NCI-H1436 (cell line): Measurements from ENCODE around the gene SQSTM1.
"Not testable (repeated sequence)": the region's sequence is repeated elsewhere in the genome, so short reads cannot be mapped to it uniquely, and the experiment has no call there.

Experiments used
- DNase-seq: peaks from one replicate; lab custom pipeline; 2025; lab: John Stamatoyannopoulos, UW

Gene SQSTM1

GRCh38 chr5:179858586-179859427 lies 38.1 kb downstream of the SQSTM1 start, which contains the start of gene MRNIP:
MRNIP (minus strand) TSS chr5:179858817; CDS start chr5:179858796, 21 bp downstream.
- DNase-seq, result peak; percentile 68

GRCh38 chr5:179860301-179860700 lies 39.6 kb downstream of the SQSTM1 start:
- no peak for DNase-seq

GRCh38 chr5:179862296-179862695 lies 41.6 kb downstream of the SQSTM1 start:
- DNase-seq, result no peak

DNA sequence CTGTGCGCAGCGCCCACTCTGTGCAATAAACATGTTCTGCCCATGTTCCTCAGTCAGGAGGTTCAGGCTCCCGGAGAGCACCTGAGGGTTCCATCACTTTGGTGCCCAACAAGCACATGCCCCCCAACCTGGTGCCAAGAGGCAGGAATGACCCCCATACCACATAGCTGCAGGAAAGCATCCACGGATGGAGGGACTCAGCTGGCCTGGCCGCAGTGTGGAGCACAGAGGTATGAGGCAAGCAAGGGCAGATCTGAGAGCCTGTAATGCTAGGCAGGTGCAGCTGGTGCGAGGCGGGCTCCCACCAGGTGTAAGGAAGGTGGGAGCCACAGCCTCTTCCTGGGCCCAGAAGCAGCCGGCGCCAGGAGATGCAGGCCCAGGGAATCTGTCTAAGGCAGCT lies 42.2 kb downstream of the SQSTM1 start:
- no peak for DNase-seq

GRCh38 chr5:179863449-179864085 lies 42.9 kb downstream of the SQSTM1 start:
- no peak for DNase-seq

DNA sequence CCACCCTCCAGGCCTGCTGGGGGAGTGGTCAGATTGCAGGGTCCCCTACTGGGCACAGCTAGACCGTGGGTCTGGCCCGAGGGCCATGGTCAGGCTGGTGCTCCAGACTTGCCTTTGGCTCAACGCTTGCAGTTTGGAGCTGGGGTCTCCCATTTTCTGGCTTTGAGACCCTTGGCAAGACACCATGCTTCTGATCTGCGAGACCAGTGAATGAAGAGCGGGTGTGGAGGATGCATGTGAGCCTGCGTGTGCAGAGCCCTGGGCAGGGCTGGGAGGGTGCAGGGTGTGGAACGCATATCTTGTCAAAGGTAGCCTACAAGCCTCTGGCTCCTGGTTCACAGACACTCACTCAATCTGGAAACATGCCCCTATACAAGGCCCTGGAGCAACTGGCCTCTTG lies 44.0 kb downstream of the SQSTM1 start:
- no peak for DNase-seq

GRCh38 chr5:179865491-179866240 lies 45.0 kb downstream of the SQSTM1 start:
- DNase-seq, result no peak

- DNase-seq, result no peak
Measured at GRCh38 chr5:179866241-179867078, 45.8 kb downstream of the SQSTM1 start.

DNA sequence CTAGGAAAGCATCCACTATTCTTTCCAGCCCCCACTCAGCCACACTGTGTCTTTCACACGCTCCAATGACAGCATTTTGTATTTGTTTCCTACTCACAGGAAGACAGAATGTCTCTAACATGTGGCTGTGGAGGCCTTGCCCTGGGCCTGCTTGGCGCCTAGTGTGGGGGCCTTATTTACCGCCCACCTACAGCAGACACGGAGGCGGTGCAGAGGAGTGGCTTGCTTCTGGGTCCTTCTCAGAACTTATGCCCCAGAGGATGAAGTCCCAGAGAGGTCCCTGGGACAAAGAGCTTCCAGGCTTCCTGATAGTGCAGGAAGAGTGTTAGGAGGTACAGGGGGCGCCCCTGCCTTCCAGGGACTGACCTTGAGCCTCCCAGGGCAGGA lies 46.4 kb downstream of the SQSTM1 start:
- DNase-seq, result no peak

GRCh38 chr5:179867476-179867875 lies 46.8 kb downstream of the SQSTM1 start:
- no peak for DNase-seq

DNA sequence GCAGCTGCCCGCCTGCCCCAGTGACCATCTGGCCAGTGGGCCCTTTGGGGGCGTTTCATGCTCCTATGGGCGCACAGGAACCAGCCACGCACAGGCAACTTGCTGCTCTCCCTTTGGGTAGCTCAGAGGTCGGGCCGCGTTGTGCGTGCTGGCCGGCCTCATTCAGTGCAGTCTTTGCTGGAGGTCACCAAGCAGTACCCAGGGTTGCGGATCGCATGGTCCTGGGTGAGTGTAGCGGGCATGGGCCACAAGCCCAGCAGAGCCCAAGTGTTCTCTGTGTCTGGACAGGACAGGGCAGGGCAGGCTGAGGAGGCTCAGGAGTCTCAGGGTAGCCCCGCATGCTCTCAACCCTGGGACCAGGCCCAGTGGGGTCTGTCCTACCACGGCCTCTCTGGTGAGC lies 47.8 kb downstream of the SQSTM1 start:
- DNase-seq, result no peak

GRCh38 chr5:179869101-179869500 lies 48.4 kb downstream of the SQSTM1 start:
- no peak for DNase-seq

DNA sequence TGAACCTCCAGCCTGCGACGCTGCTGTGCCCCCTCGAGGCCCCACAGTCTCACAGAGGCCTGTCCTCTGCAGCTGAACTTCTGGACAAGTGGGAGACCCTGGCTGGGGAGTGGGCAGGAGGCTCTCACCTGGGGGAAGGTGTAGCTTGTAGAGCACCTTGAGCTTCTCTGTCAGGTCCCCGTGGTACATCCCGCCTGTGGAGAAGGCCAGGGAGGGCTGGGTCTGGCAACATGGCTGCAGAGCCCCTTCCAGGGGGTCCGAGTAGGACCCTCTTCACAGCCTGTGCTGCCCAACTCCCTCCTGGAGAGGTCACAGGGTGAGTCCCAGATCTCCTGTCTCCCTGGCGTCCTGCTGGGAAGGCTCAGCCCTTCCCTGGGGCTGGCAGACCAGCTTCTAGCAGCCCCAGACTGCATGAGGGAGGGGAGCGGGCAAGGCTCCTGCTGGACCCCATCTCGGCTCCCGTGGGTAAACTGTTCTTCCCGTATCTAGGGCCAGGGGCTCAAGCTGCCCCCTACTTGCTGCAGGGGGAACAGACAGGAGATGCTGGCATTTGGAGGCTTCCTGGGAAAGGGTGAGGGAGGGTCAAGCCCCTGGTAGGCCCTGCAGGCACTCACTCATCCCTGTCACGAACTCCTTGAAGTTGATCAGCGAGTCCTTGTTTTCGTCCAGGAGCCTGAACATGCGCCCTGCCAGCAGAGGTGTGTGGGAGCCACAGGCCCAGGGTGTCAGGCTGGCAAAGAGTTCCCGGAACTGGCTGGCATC lies 49.1 kb downstream of the SQSTM1 start:
- no peak for DNase-seq

DNA sequence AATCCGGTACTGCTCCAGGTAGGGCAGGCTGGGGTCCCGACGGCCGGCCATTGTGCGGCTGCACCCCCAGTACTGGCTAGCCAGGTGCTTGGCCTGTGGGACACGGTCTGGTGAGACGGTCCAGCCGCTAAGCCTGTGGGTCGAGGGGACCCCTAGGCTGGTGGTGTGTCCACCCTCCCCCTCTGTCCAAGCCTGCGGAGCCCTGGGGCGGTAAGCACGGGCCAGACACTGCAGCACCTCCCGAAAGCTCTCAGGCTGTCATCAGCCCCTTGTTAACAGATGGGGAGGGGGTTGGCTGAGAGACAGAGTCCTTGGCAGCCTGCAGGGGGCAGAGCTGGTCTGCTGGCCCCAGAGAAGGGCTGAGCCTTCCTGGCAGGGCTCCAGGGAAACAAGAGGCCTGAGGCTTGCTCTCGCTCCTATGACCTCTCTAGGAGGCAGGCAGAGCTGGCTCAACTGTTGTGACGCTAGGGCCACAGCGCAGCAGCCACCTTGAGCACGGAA lies 49.7 kb downstream of the SQSTM1 start:
- no peak for DNase-seq

DNA sequence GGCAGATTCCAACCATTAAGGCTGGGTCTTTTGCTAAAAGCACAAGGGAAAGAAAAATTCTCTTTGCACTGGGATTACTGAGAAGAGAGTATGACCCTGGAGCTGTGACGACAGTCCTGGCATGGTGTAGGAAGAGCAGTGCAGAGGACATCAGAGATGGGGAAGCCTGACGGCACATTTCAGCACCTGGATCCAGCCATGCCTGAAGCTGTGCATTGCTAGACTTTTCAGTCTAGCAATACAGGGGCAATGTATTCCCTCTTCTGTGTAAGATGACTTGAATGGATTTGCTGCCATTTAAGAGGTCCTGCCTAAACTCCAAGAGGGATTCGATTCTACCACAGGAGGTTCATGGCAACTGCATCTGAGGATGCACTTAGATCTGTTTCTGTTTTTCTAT lies 50.2 kb downstream of the SQSTM1 start:
- no peak for DNase-seq

DNA sequence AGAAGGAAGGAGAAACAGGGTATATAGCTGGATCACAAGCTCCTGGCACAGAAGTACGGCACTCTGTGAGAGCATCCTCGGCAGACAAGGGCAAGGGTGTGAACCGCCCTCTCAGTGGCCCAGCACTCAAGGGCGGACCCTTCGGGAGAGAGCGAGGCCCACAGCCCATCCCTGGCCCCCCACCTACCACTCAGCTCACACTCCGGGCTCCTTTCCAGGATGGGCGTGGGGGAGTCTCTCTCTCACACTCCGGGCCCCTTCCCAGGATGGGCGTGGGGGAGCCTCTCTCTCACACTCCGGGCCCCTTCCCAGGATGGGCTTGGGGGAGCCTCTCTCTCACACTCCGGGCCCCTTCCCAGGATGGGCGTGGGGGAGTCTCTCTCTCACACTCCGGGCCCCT lies 50.8 kb downstream of the SQSTM1 start:
- DNase-seq, result not testable (repeated sequence)

DNA sequence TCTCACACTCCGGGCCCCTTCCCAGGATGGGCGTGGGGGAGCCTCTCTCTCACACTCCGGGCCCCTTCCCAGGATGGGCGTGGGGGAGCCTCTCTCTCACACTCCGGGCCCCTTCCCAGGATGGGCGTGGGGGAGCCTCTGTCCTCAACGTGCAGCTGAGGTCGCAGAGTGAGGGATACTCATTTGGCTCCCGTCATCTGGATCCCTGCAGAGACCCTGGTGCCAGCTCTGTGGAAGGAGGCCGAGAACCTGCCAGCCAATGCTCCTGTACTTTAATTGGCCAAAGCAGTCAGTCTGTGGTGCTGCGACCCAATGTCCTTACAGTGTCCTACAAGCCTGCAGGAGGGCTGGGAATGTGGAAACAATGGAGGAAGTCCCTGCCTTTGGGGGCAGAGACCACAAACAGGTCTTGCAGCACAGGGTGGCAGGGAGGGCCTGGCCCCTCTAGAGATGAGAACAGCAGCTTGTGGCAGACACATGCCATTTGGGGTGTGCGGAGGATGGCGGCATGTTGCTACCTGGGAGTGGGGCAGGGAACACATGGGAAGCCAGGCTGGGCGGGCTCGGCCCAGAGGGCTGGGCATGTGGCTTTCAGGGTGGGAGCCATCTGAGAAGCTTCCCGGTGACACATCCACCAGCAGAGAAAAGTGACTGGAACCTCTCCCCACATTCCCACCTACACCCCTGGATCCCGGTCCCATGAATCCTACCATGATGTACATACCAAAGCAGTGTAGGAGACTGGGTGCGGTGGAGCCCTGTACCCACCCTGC lies 51.5 kb downstream of the SQSTM1 start:
- DNase-seq, result no peak

DNA sequence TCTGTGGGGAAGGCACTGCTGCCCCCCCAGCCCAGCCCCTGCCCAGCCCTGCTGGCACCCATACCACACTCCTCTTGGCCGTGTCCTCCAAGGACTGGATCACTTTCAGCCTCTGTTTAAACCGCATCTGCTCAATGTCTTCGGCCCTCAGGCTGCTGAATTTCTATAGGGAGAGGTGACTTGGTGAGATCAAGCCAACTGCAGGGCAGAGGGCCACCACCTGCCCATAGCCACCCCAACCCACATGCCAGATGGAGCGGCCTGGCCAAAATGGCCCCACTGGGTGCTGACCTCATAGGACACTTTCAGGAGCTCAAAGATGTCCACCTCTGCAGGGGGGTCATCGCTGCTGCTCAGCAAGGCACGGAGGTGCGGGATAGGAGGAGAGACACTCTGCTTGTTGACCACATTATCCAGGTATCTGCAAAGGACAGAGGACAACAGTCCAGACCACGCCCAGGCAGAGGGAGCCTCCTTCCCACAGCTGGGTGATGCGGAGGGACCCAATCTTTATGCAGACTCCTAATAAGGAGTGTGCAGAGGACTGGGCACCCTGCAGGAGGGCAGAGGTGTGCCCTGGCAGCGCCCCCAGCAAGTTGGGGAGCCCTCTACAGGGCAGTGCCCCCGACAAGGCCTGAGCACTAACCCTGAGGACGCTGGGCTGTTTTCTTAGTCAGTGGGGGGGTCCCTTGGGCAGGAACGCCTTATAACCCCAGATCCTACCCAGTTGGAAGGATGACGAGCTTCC lies 52.3 kb downstream of the SQSTM1 start:
- no peak for DNase-seq

GRCh38 chr5:179873588-179874110 lies 52.9 kb downstream of the SQSTM1 start:
- DNase-seq, result no peak
